ENCODE results near the gene ARHGEF19.

ARHGEF19 gene

GRCh38 chr1:16162163-16162822 lies 50.2 kb downstream of the ARHGEF19 start:
- peaks cover 30% of the 10 kb centered on the region for H3K4me1 Mint-ChIP-seq
- H3K9me3 Mint-ChIP-seq: no peaks in the 10 kb centered on the region
- TF ChIP-seq CTCF (IDR thresholded peaks at IDR 0.05; ENCODE audit: unreplicated experiment in 3 of 3): no peak
- peaks cover 13% of the 10 kb centered on the region for H3K27me3 Mint-ChIP-seq (ENCODE audit: low read depth)
- no peak overlapping the region for H3K27ac Mint-ChIP-seq
- H3K4me3 Mint-ChIP-seq: peak overlapping the region in 2 of 3 experiments; percentile 45 to 54
- H3K36me3 Mint-ChIP-seq (ENCODE audit: low read depth): no peaks in the 10 kb centered on the region

- no peak for TF ChIP-seq CTCF (IDR thresholded peaks at IDR 0.05; ENCODE audit: unreplicated experiment in 3 of 3)
- peaks cover 36% of the 10 kb centered on the region for H3K4me1 Mint-ChIP-seq
- no peaks in the 10 kb centered on the region for H3K9me3 Mint-ChIP-seq
- no peaks in the 10 kb centered on the region for H3K36me3 Mint-ChIP-seq (ENCODE audit: low read depth)
- no peak overlapping the region for H3K27ac Mint-ChIP-seq
- H3K4me3 Mint-ChIP-seq: peak overlapping the region in 1 of 3 experiments; percentile 14
- peaks cover 9% of the 10 kb centered on the region for H3K27me3 Mint-ChIP-seq (ENCODE audit: low read depth)
Observed at GRCh38 chr1:16161717-16162116, 50.7 kb downstream of the ARHGEF19 start.

- H3K4me1 Mint-ChIP-seq: peaks cover 16% of the 10 kb centered on the region
- no peak for TF ChIP-seq CTCF (IDR thresholded peaks at IDR 0.05; ENCODE audit: unreplicated experiment in 3 of 3)
Observed at GRCh38 chr1:16158993-16159831, 53.2 kb downstream of the ARHGEF19 start.

GRCh38 chr1:16158025-16158424 lies 54.4 kb downstream of the ARHGEF19 start:
- H3K27ac Mint-ChIP-seq: peak overlapping the region; percentile 0 to 10 (median 7)
- H3K9me3 Mint-ChIP-seq: no peaks in the 10 kb centered on the region
- peaks cover 18% of the 10 kb centered on the region for H3K4me1 Mint-ChIP-seq
- H3K36me3 Mint-ChIP-seq (ENCODE audit: low read depth): no peaks in the 10 kb centered on the region
- peaks cover 4% of the 10 kb centered on the region for H3K27me3 Mint-ChIP-seq (ENCODE audit: low read depth)
- no peak for TF ChIP-seq CTCF (IDR thresholded peaks at IDR 0.05; ENCODE audit: unreplicated experiment in 3 of 3)
- peak overlapping the region in 1 of 3 experiments; percentile 6 for H3K4me3 Mint-ChIP-seq

More at GRCh38 chr1:16158993-16159831, 53.2 kb downstream of the ARHGEF19 start:
- H3K9me3 Mint-ChIP-seq: no peaks in the 10 kb centered on the region
- peaks cover 4% of the 10 kb centered on the region for H3K27me3 Mint-ChIP-seq (ENCODE audit: low read depth)
- peak overlapping the region in 1 of 3 experiments; percentile 34 for H3K4me3 Mint-ChIP-seq
- H3K27ac Mint-ChIP-seq: peak overlapping the region in 1 of 3 experiments; percentile 52
- no peaks in the 10 kb centered on the region for H3K36me3 Mint-ChIP-seq (ENCODE audit: low read depth)

- Mint-ChIP-seq H3K27ac (peak overlapping the region in 2 of 3 experiments; percentile 7 to 95), H3K27me3 (ENCODE audit: low read depth) (peaks cover 4% of the 10 kb centered on the region), H3K9me3 (no peaks in the 10 kb centered on the region), H3K4me3 (peak overlapping the region; percentile 87 to 94 (median 92)), H3K36me3 (ENCODE audit: low read depth) (no peaks in the 10 kb centered on the region), H3K4me1 (peaks cover 23% of the 10 kb centered on the region)
- no peak for TF ChIP-seq CTCF (IDR thresholded peaks at IDR 0.05; ENCODE audit: unreplicated experiment in 3 of 3)
Observed at GRCh38 chr1:16156848-16157495, 55.5 kb downstream of the ARHGEF19 start.
